ENCODE results near the gene SLC7A8. TPM values are rescaled to one million over a fixed set of nuclear protein-coding genes. Genes with fewer than 3 reads are reported as not detected.

Gene SLC7A8
- total and polyA plus RNA-seq, 2 donors (not counting 1 experiment from before 2014, with no cell fraction given): 1.4 to 10.2 TPM

DNA sequence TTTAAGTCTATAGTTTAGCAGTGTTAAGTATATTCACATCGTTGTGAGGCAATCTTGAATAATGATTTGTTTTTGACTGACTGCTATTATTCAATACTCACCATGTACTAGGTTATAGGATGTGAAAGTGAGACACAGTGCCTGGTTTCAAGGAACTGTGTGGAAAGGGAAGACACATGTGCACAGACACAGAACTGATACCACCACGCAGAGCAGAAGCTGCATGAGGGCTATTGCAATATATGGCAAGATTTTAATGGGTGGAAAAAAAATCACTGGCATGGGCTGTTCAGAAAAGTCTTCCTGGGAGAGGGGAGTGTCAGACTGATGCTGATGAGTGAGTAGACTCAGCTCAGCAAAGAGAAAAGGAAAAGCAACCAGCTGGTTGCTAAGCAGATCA is 10.4 kb downstream of the SLC7A8 start:
- H3K36me3 ChIP-seq (ENCODE audit: control insufficient read depth, insufficient read depth, low read length): no peaks in the 10 kb centered on the region
- H3K27ac ChIP-seq (ENCODE audit: insufficient read depth, low read length): no peak overlapping the region
- no peaks in the 10 kb centered on the region for H3K4me1 ChIP-seq (ENCODE audit: control insufficient read depth, extremely low read depth, insufficient read depth, low read length)
- no peaks in the 10 kb centered on the region for H4K20me1 ChIP-seq (ENCODE audit: control insufficient read depth, extremely low read depth, insufficient read depth, low read length)
- H3K4me3 ChIP-seq (replicated peaks in 1 of 4; ENCODE audit: control extremely low read depth in 1 of 4, insufficient read depth in 1 of 4, low read depth in 3 of 4, low read length in 4 of 4): no peak overlapping the region
- DNase-seq (ENCODE audit: low read depth in 2 of 2): no peak
- no peak overlapping the region for H2AFZ ChIP-seq (ENCODE audit: low read length)
- H3K4me2 ChIP-seq (ENCODE audit: extremely low read depth, insufficient read depth, low read length): no peak overlapping the region
- H3K9me3 ChIP-seq (ENCODE audit: control insufficient read depth, insufficient read depth, low read depth, low read length): no peaks in the 10 kb centered on the region
- H3K79me2 ChIP-seq (ENCODE audit: control insufficient read depth, insufficient read depth, low read length): no peaks in the 10 kb centered on the region
- H3K9ac ChIP-seq (ENCODE audit: insufficient read depth, low read length): no peak overlapping the region
- no peak for TF ChIP-seq EZH2 (IDR thresholded peaks at IDR 0.05; ENCODE audit: low read length, missing control alignments)
- TF ChIP-seq, protein P1, sequence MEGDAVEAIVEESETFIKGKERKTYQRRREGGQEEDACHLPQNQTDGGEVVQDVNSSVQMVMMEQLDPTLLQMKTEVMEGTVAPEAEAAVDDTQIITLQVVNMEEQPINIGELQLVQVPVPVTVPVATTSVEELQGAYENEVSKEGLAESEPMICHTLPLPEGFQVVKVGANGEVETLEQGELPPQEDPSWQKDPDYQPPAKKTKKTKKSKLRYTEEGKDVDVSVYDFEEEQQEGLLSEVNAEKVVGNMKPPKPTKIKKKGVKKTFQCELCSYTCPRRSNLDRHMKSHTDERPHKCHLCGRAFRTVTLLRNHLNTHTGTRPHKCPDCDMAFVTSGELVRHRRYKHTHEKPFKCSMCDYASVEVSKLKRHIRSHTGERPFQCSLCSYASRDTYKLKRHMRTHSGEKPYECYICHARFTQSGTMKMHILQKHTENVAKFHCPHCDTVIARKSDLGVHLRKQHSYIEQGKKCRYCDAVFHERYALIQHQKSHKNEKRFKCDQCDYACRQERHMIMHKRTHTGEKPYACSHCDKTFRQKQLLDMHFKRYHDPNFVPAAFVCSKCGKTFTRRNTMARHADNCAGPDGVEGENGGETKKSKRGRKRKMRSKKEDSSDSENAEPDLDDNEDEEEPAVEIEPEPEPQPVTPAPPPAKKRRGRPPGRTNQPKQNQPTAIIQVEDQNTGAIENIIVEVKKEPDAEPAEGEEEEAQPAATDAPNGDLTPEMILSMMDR (conservative IDR thresholded peaks at IDR 0.05 in 1 of 2, IDR thresholded peaks at IDR 0.05 in 1 of 2; ENCODE audit: low read depth in 1 of 2, low read length in 2 of 2): no peak
- H3K27me3 ChIP-seq (ENCODE audit: control insufficient read depth, insufficient read depth, low read length): peaks cover 7% of the 10 kb centered on the region

DNA sequence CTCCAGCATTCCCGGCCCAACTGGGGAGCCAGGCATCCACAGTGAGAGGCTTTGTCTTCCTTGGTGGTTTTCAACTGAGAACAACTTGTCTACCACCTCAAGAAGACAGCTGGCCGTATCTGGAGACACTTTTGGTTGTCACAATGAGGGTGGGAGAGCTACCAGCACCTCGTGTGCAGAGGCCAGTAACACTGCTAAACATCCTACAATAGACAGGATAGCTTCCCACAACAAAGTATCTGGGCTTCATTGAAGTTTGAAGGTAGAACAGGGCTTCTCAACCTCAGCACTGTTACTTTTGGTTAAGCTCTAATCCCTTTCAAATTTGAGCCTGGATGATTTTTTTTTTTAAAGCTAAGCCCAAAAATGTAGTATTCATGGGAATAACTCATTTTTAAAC is 10.9 kb downstream of the SLC7A8 start:
- no peaks in the 10 kb centered on the region for H4K20me1 ChIP-seq (ENCODE audit: control insufficient read depth, extremely low read depth, insufficient read depth, low read length)
- H3K4me1 ChIP-seq (ENCODE audit: control insufficient read depth, extremely low read depth, insufficient read depth, low read length): no peaks in the 10 kb centered on the region
- no peak for TF ChIP-seq EZH2 (IDR thresholded peaks at IDR 0.05; ENCODE audit: low read length, missing control alignments)
- TF ChIP-seq, protein P1 (conservative IDR thresholded peaks at IDR 0.05 in 1 of 2, IDR thresholded peaks at IDR 0.05 in 1 of 2; ENCODE audit: low read depth in 1 of 2, low read length in 2 of 2): no peak
- H3K9ac ChIP-seq (ENCODE audit: insufficient read depth, low read length): no peak overlapping the region
- no peak overlapping the region for H2AFZ ChIP-seq (ENCODE audit: low read length)
- no peak overlapping the region for H3K4me3 ChIP-seq (replicated peaks in 1 of 4; ENCODE audit: control extremely low read depth in 1 of 4, insufficient read depth in 1 of 4, low read depth in 3 of 4, low read length in 4 of 4)
- no peak overlapping the region for H3K27ac ChIP-seq (ENCODE audit: insufficient read depth, low read length)
- DNase-seq (ENCODE audit: low read depth in 2 of 2): no peak
- no peak overlapping the region for H3K4me2 ChIP-seq (ENCODE audit: extremely low read depth, insufficient read depth, low read length)
- no peaks in the 10 kb centered on the region for H3K9me3 ChIP-seq (ENCODE audit: control insufficient read depth, insufficient read depth, low read depth, low read length)
- H3K79me2 ChIP-seq (ENCODE audit: control insufficient read depth, insufficient read depth, low read length): no peaks in the 10 kb centered on the region
- H3K27me3 ChIP-seq (ENCODE audit: control insufficient read depth, insufficient read depth, low read length): peaks cover 8% of the 10 kb centered on the region
- H3K36me3 ChIP-seq (ENCODE audit: control insufficient read depth, insufficient read depth, low read length): no peaks in the 10 kb centered on the region

DNA sequence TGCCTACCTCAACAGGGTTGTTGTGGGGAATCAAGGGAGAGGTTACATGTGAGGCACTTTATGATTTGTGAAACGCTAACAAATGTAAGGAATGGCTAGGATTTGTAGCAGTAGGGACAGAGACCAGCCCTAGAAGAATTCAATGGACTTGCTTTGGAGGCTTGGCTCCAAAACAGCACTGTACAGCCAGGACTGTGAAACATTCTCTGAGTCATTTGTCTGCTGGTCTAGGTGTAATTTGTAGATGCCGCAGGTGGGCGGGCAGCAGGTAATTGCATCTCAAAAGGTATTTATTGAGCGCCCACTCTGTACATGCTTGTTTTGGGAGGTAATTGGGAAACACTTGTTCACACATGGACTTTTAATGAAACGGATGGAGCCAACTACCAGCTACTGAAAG is 11.4 kb downstream of the SLC7A8 start:
- H3K27ac ChIP-seq (ENCODE audit: insufficient read depth, low read length): no peak overlapping the region
- H3K36me3 ChIP-seq (ENCODE audit: control insufficient read depth, insufficient read depth, low read length): no peaks in the 10 kb centered on the region
- peaks cover 8% of the 10 kb centered on the region for H3K27me3 ChIP-seq (ENCODE audit: control insufficient read depth, insufficient read depth, low read length)
- DNase-seq (ENCODE audit: low read depth in 2 of 2): no peak
- no peaks in the 10 kb centered on the region for H3K4me1 ChIP-seq (ENCODE audit: control insufficient read depth, extremely low read depth, insufficient read depth, low read length)
- no peak for TF ChIP-seq EZH2 (IDR thresholded peaks at IDR 0.05; ENCODE audit: low read length, missing control alignments)
- TF ChIP-seq, protein P1 (conservative IDR thresholded peaks at IDR 0.05 in 1 of 2, IDR thresholded peaks at IDR 0.05 in 1 of 2; ENCODE audit: low read depth in 1 of 2, low read length in 2 of 2): no peak
- H3K79me2 ChIP-seq (ENCODE audit: control insufficient read depth, insufficient read depth, low read length): no peaks in the 10 kb centered on the region
- H3K9me3 ChIP-seq (ENCODE audit: control insufficient read depth, insufficient read depth, low read depth, low read length): no peaks in the 10 kb centered on the region
- no peak overlapping the region for H2AFZ ChIP-seq (ENCODE audit: low read length)
- no peak overlapping the region for H3K4me3 ChIP-seq (replicated peaks in 1 of 4; ENCODE audit: control extremely low read depth in 1 of 4, insufficient read depth in 1 of 4, low read depth in 3 of 4, low read length in 4 of 4)
- H3K9ac ChIP-seq (ENCODE audit: insufficient read depth, low read length): no peak overlapping the region
- no peak overlapping the region for H3K4me2 ChIP-seq (ENCODE audit: extremely low read depth, insufficient read depth, low read length)
- no peaks in the 10 kb centered on the region for H4K20me1 ChIP-seq (ENCODE audit: control insufficient read depth, extremely low read depth, insufficient read depth, low read length)
